ENCODE data around the gene LYRM4.
"Not testable (repeated sequence)": the region's sequence is repeated elsewhere in the genome, so short reads cannot be mapped to it uniquely, and the experiment has no call there.

The LYRM4 gene

DNA sequence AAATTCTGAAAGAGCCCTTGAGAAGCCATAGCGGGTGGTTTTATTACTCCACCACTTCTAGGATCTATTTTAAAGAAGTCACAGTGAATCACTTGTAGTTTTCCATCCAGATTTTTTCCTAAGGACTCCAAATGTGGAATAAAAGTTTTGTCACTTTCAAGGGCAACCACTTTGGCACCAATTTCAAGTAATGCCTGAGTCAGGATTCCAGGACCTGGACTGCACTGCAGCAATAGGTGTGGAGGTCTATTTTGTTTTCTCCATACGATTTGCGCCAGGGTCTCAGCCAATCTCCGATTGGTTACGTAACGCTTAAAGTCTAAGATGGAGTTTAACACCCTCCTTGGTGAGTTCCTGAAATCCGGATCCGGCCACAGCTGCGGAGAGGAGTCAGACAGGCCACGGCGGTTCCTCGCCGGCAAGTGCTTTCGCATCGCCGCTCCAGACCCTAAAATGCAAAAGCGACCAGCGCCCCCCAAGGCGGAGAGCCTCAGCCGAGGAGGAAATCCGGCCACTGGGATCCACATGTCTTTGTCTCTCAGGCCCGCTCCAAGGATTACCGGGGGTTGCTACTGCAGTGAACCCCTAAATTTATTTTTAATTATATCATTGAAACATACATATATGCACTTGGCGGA is 194.2 kb downstream of the LYRM4 start:
- DNase-seq, result no peak

DNA sequence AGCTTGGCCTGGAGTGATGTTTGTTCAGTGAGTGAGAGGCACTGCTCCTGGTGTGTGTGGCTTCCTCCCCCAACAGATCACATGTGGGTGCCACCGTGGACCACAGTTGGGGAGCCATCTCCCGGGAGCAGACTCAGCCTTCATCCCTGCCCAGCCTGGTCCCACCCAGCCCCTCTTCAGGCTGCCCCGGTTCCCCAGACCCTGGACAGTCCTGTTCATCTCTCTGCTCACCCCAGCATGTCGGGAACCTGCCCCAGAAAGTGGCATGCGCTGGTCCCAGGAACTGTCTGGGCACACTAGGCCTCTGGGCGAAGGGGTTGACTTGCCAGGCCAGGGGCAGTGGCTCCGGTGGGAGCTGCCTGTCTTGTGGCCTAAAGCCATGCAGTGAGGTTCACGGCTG is 197.1 kb downstream of the LYRM4 start:
- no peak for DNase-seq

DNA sequence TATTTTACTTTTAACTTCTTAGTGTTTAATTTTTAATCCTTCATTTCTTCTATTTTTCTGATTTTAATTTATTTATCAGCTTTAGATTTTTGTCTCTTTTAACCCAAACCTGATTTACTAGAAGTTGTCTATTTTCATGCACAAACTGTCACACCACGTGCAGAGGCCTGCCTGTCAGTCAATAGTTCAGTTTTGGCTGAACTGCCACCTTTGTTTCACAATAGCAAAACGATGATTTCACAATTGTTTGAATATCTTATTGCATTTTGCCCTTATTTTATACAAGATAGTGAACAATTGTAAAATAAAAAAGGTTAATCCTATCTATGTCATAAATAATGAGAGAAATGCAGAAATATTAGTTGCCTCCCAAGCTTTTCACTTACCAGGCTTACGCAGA is 199.6 kb downstream of the LYRM4 start:
- no peak for DNase-seq

DNA sequence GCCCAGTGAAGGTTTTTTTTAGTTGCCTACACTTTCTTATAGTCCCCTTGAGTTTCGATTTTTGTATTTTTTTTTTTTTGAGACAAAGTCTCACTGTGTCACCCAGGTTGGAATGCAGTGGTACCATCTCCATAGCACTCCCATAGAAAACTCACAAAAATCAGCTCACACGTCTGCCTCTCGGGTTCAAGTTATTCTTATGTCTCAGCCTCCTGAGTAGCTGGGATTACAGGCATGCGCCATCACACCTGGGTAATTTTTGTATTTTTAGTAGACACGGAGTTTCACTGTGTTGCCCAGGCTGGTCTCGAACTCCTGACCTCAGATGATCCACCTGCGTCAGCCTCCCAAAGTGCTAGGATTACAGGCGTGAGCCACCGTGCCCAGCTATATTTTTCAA is 200.3 kb downstream of the LYRM4 start:
- not testable (repeated sequence) for DNase-seq

DNA sequence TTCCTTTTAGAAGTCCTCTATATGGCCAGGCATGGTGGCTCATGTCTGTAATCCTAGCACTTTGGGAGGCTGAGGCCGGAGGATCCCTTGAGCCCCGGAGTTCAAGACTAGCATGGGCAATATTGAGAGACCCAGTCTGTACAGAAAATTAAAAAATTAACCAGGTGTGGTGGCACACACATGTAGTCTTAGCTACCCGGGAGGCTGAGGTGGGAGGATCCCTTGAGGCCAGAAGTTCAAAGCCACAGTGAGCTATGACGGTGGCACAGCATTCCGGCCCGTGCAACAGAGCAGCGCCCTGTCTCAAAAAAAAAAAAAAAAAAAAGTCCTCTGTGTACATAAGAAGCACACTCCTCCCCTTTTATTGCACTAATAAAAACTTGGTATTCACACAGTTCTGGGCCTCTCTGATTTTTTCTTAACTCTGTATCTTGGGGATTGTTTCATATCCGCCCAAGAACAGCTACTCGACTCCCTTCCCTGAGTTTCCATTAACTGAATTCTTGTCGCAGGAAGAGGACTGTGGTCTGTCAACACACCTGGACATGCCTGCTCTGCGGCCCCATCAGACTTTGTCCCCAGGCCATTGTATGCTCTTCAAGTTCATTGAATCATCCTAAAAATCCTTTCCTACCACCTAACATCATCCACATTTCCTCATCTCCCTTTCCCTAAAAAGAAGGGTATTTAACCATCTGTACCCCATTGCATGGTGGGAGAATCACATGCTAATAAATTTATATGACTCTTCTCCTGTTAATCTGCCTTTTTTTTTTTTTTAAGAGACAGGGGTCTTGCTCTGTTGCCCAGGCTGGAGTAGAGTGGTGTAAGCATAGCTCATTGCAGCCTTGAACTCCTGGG is 201.5 kb downstream of the LYRM4 start:
- no peak for DNase-seq

Data from DMS153 (cell line).